Measurements from ENCODE around the gene GPR27.

The GPR27 gene

GRCh38 chr3:71732637-71733036 is 21.0 kb upstream of the GPR27 start:
- no peak for DNase-seq (ENCODE audit: low read depth)
- TF ChIP-seq CTCF (IDR thresholded peaks at IDR 0.05; ENCODE audit: insufficient read depth, low read depth, low read length, missing control alignments) = no peak
- H3K4me3 ChIP-seq (ENCODE audit: low read length) = no peak overlapping the region

DNA sequence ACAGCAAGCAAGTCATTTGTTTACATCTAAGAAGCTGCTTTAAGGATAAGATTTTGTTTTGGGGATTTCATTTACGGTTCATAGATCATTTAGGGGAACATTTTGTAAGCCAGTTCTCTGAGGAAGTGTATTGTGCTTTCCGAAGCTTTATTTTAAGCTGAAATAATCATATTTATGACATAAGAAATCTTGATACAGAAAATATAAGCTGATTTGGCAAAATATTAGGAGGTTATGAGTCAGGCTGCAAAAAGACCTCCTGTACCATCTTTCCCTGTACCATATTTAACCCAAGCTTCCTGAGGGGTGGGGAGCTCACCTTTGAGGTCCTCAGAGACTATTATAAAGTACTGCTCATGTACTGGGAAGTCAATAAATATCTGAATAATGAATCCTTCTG is 20.3 kb upstream of the GPR27 start:
- H3K4me3 ChIP-seq (ENCODE audit: low read length) = no peak overlapping the region
- DNase-seq (ENCODE audit: low read depth) = no peak
- no peak for TF ChIP-seq CTCF (IDR thresholded peaks at IDR 0.05; ENCODE audit: insufficient read depth, low read depth, low read length, missing control alignments)

DNA sequence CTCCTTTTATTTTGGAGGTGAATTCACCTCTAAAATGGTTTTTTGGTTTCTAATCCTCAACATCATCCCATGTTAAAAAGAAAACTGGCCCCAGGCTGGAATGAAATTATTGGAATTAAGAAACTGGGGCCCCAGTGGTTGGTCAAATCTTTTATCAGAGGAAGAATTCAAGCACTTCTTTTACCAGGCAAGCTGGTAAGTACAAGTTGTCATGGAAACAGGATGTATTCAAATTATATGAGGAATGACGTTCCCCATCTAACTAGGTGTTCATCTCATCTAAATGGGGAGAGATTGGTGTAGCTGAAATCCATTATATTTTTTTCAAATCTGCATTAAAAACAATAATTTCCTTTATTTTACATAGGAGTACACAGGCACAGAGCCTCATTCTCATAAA is 18.8 kb upstream of the GPR27 start:
- no peak overlapping the region for H3K4me3 ChIP-seq (ENCODE audit: low read length)
- no peak for DNase-seq (ENCODE audit: low read depth)

DNA sequence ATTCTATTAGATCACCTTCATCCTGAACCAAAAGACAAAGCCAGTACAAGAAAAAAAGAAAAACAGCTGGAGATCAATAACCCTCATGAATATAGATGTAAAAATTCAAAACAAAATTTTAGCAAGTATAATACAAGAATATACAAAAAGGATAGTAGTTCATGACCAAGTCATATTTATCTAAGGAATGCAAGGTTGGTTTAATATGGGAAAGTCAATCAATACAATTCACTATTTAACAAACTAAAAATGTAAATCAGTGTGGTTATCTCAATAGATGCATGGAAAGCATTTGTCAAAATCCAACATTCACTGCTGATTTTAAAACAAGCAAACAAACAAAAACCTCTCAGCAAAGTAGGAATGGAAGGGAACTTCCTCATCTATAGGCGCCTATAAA is 11.0 kb upstream of the GPR27 start:
- DNase-seq (ENCODE audit: low read depth) = no peak
- no peak for TF ChIP-seq CTCF (IDR thresholded peaks at IDR 0.05; ENCODE audit: insufficient read depth, low read depth, low read length, missing control alignments)
- H3K4me3 ChIP-seq (ENCODE audit: low read length) = no peak overlapping the region

More for the DNA sequence above, 18.8 kb upstream of the GPR27 start:
- TF ChIP-seq CTCF (IDR thresholded peaks at IDR 0.05; ENCODE audit: insufficient read depth, low read depth, low read length, missing control alignments) = no peak

DNA sequence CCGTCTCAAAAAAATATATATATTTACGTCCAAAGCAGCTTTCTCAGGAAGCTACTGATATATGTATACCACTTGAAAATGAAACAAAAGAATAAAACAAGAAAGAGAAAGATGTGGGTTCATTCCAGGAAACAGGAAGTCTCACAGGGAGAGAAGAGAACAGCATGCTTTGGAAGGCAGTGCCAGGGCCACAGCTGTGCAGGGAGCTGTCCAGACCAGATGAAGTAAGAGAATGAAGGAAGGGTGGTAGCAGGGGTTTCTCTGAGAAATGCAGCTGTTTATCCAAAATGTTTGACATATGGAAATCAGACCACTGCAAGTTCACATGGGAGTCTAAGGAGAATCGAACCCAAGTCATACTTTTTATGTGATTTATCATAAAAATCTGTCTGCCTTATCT is 8.9 kb upstream of the GPR27 start:
- no peak for TF ChIP-seq CTCF (IDR thresholded peaks at IDR 0.05; ENCODE audit: insufficient read depth, low read depth, low read length, missing control alignments)
- no peak overlapping the region for H3K4me3 ChIP-seq (ENCODE audit: low read length)
- DNase-seq (ENCODE audit: low read depth) = no peak

DNA sequence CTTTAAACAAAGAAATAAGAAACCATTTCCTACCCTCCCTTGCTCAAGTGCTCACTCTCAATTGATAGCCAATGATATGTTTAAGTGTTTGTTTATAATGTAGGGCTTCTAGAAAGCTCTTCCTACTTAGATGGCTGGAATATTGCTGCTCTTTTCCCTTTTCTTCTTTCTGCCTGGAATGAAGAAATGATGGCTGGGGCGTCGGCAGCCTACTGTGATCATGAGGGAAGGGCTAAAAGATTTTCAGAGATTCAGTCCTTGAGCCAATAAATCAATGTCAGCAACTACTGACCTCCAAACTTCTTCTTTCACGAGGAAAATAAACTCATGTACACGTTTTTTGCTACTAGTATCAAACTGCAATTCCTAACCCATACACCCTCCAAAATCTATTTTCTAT is 2.1 kb upstream of the GPR27 start:
- TF ChIP-seq CTCF (IDR thresholded peaks at IDR 0.05; ENCODE audit: insufficient read depth, low read depth, low read length, missing control alignments) = no peak
- DNase-seq (ENCODE audit: low read depth) = no peak
- H3K4me3 ChIP-seq (ENCODE audit: low read length) = no peak overlapping the region

GRCh38 chr3:71752831-71753700 is 589 bp upstream of the GPR27 start:
- H3K4me3 ChIP-seq (ENCODE audit: low read length) = no peak overlapping the region
- DNase-seq (ENCODE audit: low read depth) = no peak
- no peak for TF ChIP-seq CTCF (IDR thresholded peaks at IDR 0.05; ENCODE audit: insufficient read depth, low read depth, low read length, missing control alignments)

All from epithelial cell of esophagus (primary cell).